ENCODE measurements around the gene ATP6V1E1. TPM values are rescaled to one million over a fixed set of nuclear protein-coding genes. Genes with fewer than 3 reads are reported as not detected.
A peak's percentile ranks its signal among the peaks of the same experiment; 100 is the strongest.

Gene ATP6V1E1
- total and polyA plus RNA-seq, 12 donors, result 88.1 to 388 (median 184) TPM

GRCh38 chr22:17562906-17563870, 65.4 kb downstream of the ATP6V1E1 start, which contains the start of gene SLC25A18:
TSS of gene SLC25A18 (plus strand) at chr22:17563498. CDS start at chr22:17579945, 16,447 bp downstream.
- no peaks in the 10 kb centered on the region for H3K36me3 ChIP-seq (replicated peaks in 1 of 2)
- peak within 1 kb of the TSS in 4 of 5 donors; percentile 4 to 72 (median 34) for H3K27ac ChIP-seq
- no peaks in the 10 kb centered on the region for H3K4me1 ChIP-seq (replicated peaks in 1 of 2)
- H3K9me3 ChIP-seq (replicated peaks in 1 of 3), result no peaks in the 10 kb centered on the region
- 51 to 61% (median 59%) methylated on average over 15 to 17 of the region's 17 CpGs for WGBS, 4 donors
- TF ChIP-seq POLR2A (IDR thresholded peaks at IDR 0.05) (no peak), CTCF (IDR thresholded peaks at IDR 0.05) (peak in 2 of 6 experiments; percentile 14 to 16)
- DNase-seq, result peak in 6 of 7 donors; percentile 37 to 78 (median 51)
- no peaks in the 10 kb centered on the region for H3K27me3 ChIP-seq
- no peak within 1 kb of the TSS for H3K4me3 ChIP-seq
- intact Hi-C loops (cut with DNase I), result no loop called here

GRCh38 chr22:17559188-17559587, 69.4 kb downstream of the ATP6V1E1 start:
- Histone ChIP-seq H3K4me1 (replicated peaks in 1 of 2) (no peaks in the 10 kb centered on the region), H3K4me3 (no peak overlapping the region), H3K36me3 (replicated peaks in 1 of 2) (no peaks in the 10 kb centered on the region), H3K27ac (no peak overlapping the region), H3K9me3 (replicated peaks in 1 of 3) (no peaks in the 10 kb centered on the region), H3K27me3 (no peaks in the 10 kb centered on the region)
- no peak for DNase-seq
- intact Hi-C loops (cut with DNase I), result loop anchor here in 1 of 2 donors (10.0 kb wide), 1 partner anchor 226 kb away; no protein-coding TSS in a partner anchor
- 86 to 94% (median 89%) methylated on average over 10 of the region's 10 CpGs for WGBS, 4 donors
- TF ChIP-seq POLR2A (IDR thresholded peaks at IDR 0.05) (no peak), CTCF (IDR thresholded peaks at IDR 0.05) (no peak)

GRCh38 chr22:17554814-17555213, 73.7 kb downstream of the ATP6V1E1 start:
- TF ChIP-seq CTCF (IDR thresholded peaks at IDR 0.05) (no peak), POLR2A (IDR thresholded peaks at IDR 0.05) (no peak)
- DNase-seq, result no peak
- Histone ChIP-seq H3K9me3 (replicated peaks in 1 of 3) (no peaks in the 10 kb centered on the region), H3K4me1 (replicated peaks in 1 of 2) (no peaks in the 10 kb centered on the region), H3K27me3 (no peaks in the 10 kb centered on the region), H3K36me3 (replicated peaks in 1 of 2) (no peaks in the 10 kb centered on the region), H3K4me3 (no peak overlapping the region), H3K27ac (no peak overlapping the region)
- intact Hi-C loops (cut with DNase I), result loop anchor here in 1 of 2 donors (10.0 kb wide), 1 partner anchor 230 kb away; no protein-coding TSS in a partner anchor
- 76 to 88% (median 81%) methylated on average over 4 of the region's 4 CpGs for WGBS, 4 donors

- TF ChIP-seq POLR2A (IDR thresholded peaks at IDR 0.05) (no peak), CTCF (IDR thresholded peaks at IDR 0.05) (no peak)
These were observed 75.8 kb downstream of the ATP6V1E1 start for GRCh38 chr22:17552737-17553136.

More at GRCh38 chr22:17552737-17553136, 75.8 kb downstream of the ATP6V1E1 start:
- Histone ChIP-seq H3K9me3 (replicated peaks in 1 of 3) (no peaks in the 10 kb centered on the region), H3K27me3 (no peaks in the 10 kb centered on the region), H3K4me3 (no peak overlapping the region), H3K36me3 (replicated peaks in 1 of 2) (no peaks in the 10 kb centered on the region), H3K27ac (no peak overlapping the region), H3K4me1 (replicated peaks in 1 of 2) (no peaks in the 10 kb centered on the region)
- WGBS, 4 donors, result 59 to 75% (median 74%) methylated on average over 7 of the region's 7 CpGs
- intact Hi-C loops (cut with DNase I), result loop anchor here in 1 of 2 donors (10.0 kb wide), 1 partner anchor 232 kb away; no protein-coding TSS in a partner anchor
- DNase-seq, result no peak

Data from adrenal gland (tissue), 12 donors.